GM11168 (cell line): ENCODE measurements around the gene METAP1.
"Not testable (repeated sequence)": the region's sequence is repeated elsewhere in the genome, so short reads cannot be mapped to it uniquely, and the experiment has no call there.

ENCODE experiments used
- in situ Hi-C: fragments of 300-500 bp; cut with MboI; formaldehyde crosslinking; loops from one replicate; pipeline ENCODE4 v1.12.0; 2022; ENCODE audit warnings: low sequenced_read_pairs; ENCODE audit not compliant: unreplicated experiment

Gene METAP1

DNA sequence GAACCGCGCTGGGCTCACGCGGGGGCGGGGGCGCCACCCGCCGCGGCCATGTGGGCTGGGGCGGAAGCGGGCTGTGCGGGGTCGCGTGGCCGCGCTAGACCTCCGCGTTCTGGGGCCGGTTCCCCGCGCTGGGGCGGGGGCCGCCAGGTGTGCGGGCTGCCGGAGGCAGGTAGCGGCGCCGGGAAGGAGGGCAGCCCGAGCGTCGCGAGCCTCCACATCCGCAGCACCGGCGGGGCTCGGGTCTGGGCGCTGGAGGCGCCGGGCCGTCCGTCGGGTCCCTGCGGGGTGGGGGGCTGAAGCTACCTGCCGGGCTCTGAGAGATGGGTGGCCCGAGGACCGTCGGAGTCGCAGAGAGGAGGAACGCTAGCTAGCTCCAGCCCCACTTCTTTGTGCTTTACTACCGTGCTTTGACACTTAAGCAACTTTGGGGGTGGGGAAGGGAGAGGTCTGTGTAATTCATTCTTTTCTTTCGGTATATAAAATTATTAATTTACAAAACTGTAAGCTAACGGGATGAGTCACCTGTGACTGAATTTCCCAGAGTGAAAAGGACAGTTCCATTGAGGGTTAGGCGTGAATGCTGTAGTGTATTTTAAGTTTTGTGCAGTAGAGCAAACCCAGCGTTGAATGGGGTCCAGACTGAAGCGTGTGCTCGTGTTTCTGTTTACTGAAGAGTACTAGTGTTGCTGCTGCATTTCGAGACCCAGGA, 689 bp downstream of the METAP1 start:
- in situ Hi-C loops: loop anchor here (5.0 kb wide), 1 partner anchor 61 kb away; no protein-coding TSS in a partner anchor

DNA sequence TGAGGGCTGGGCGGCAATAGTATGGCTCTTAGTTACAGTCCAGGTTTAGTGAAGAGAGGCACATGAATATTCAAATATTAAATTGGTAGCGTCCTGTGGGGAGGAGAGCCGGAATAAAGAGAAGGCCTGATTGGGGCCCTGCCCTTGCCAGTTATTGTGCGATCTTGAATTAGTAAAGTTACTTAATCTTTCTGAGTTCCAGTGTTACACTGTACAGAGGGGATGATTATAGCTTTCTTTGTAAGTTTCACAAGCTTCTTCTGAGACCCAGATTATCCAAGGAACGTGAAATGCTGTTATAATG, 1.2 kb downstream of the METAP1 start:
- in situ Hi-C loops: loop anchor here (5.0 kb wide), 1 partner anchor 61 kb away; no protein-coding TSS in a partner anchor

DNA sequence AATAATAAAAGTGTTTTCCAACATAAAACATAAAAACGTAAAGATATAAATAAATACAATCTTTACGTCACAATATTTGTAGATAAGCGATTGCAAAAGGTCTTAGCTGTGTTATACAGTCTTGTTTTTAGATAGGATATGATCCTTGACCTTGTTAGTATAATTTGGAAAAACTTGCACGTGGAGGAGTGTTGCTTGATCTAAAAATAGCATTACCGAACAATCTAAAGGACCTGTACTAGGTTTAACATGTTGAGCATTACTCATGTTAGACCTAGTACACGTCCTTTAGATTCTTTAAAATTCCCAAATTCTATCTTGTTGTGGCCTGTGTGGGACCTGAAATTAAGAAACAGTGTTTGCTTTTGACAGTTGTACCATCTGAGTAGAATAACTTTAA, 1.6 kb downstream of the METAP1 start:
- in situ Hi-C loops: loop anchor here (5.0 kb wide), 1 partner anchor 60 kb away; no protein-coding TSS in a partner anchor

DNA sequence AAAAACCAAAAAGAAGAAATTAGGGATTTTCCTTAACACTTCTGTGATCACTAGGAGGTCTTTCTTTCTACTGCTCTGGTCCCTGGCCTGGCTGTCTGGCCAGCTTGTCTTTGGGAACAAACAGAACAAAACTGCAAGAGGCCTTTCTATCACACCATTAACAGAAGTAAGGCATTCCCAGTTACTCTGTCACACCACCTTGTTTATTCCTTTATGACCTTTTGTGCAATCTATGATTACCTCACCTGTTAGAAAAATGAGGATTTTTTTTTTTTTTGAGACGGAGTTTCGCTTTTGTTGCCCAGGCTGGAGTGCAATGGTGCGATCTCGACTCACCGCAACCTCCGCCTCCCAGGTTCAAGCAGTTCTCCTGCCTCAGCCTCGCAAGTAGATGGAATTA, 3.0 kb downstream of the METAP1 start:
- in situ Hi-C loops: loop anchor here (5.0 kb wide), 1 partner anchor 59 kb away; no protein-coding TSS in a partner anchor

DNA sequence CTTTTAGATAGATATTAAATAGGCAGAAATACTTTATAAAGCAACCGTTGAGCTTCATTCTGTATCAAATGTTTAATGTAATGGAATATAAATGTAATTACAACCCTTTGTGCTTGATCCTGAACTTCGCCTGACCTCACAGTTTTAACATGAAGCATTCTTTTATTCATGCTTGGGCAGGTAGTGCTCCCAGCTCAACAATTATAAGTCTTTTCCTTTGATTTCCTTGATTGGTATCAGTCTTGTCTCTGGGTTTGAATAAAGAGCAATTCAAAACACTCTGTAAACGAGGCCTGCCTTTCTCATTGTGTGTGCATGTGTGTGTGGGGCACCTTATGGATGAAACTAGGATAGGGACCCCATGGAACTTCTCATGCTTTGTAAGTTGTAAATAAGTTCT, 6.8 kb downstream of the METAP1 start:
- in situ Hi-C loops: no loop called here

DNA sequence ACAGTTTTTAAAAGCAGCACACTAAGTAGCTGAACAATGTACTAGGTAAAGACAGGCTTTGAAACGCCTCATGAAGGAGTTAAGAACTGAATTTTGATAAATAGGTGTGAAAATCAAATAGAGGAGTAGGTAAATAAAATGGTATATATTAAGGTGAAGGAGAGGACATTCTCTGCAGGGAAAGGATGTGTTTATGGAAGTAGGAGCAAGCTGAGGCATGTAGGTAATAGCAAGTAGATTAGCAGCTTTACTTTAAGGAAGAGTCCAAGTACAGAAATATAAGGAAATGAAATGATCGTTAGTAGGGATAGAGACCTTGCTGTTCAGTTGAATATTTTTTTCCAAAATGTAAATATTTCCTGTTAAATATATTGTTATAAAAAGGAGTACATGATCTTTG, 12.5 kb downstream of the METAP1 start:
- in situ Hi-C loops: no loop called here

DNA sequence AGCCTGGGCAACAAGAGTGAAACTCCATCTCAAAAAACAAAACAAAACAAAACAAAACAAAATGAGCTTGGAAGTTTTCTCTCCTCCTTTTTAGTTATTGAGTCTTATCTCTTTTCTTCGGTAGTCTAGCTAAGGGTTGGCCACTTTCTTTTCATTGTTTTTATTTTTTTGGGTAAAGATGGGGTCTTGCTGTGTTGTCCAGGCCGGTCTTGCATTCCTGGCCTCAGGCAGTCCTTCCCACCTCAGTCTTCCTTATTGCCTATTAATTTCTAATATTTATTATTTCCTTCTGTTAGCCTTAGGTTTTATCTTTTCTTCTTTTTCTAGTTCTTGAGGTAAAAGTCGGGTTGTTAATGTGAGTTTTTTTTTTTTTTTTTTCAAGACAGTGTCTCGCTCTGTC, 16.4 kb downstream of the METAP1 start:
- in situ Hi-C loops: no loop called here

DNA sequence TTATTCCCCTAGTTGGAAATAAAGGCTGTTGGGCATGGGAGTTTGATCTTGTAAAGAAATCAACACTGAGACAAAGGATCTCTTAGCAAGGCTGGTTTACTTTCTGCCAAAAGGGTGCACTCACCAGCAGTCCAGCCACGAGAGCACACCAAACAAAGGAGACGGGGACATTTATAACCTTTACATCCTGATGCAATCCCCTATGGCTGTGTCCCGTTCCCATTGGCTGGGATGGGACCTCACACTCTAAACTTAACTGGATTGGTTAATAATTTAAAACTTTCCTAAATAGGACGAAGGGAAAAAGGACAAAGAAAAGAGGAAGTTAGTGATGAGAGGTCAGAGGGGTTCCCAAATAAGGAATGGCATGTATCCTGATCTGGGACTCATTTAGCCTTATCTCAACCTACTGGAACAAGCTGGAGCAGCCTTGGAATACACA, 17.9 kb downstream of the METAP1 start:
- in situ Hi-C loops: no loop called here

DNA sequence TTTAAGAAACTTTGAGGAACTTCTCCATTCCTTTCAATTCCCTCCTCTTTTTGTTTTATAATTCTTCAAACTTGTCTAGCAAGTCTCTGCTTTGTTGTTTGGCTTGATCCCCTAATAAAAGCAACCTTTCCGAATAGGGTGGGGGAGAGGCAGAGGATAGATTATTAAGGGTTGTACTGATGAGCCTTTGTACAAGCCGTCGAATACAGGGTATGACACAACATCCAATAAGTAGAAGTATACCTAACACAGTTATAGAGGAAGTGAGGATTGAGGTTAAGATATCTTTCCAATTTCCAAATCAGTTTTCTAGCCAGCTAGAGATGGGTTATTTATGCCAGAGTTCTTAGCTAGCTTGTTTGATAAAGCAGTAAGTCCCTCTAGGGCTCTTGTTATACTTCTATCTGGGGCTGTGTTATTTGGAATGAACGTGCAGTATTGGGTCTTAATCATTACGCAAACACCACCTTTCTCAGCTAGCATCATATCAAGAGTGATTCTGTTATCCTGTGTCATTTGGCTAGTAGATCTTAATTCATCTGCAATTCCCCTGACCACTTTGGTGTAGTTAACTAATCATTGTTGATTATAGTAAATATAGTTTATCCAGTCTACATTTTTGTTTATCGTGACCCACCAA, 18.5 kb downstream of the METAP1 start:
- in situ Hi-C loops: no loop called here

DNA sequence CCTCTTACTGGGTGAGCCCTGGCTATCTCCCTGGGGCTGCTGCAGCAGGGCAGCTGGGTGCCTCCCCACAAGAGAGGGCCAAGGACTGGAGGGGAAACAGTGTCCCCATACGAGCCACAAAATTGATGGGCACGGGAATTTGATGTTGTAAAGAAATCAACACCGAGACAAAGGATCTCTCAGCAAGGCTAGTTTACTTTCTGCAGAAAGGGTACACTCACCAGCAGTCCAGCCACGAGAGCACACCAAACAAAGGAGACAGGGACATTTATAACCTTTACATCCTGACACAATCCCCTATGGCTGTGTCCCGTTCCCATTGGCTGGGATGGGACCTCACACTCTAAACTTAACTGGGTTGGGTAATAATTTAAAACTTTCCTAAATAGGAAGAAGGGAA, 25.9 kb downstream of the METAP1 start:
- in situ Hi-C loops: no loop called here

DNA sequence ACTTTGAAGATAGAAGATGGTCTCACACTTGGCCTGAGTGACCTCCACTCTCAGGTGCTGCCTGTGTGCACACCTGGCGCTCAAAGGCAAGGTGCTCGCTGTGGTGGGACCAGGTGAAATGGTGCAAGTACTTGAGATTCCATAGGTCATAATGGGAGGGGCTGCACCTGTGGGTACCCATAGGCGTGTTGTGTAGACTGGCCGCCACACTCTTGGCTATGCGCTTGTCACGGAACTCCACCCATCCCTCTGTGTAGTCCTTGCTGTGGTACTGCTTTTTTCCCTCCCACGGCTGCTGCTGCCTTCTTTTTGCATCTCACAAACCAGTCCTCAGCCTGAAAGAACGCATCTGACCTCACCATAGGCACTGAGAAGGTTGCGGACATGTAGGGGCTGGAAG, 27.0 kb downstream of the METAP1 start:
- in situ Hi-C loops: no loop called here

DNA sequence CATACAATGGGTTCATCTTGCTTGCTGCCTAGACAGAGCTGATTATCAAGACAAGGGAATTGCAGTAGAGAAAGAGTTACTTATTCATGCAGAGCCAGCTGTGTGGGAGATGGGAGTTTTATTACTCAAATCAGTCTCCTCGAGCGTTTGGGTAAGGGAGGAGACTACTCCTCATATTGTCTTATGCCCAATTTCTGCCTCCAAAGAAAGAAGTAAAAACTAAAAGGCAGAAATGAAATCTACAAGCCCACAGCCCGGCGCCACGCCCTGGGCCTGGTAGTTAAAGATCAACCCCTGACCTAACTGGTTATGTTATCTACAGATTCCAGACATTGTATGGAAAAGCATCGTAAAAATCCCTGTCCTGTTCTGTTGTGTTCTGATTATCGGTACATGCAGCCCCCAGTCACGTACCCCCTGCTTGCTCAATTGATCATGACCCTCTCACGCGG, 28.3 kb downstream of the METAP1 start:
- in situ Hi-C loops: not testable (repeated sequence)

DNA sequence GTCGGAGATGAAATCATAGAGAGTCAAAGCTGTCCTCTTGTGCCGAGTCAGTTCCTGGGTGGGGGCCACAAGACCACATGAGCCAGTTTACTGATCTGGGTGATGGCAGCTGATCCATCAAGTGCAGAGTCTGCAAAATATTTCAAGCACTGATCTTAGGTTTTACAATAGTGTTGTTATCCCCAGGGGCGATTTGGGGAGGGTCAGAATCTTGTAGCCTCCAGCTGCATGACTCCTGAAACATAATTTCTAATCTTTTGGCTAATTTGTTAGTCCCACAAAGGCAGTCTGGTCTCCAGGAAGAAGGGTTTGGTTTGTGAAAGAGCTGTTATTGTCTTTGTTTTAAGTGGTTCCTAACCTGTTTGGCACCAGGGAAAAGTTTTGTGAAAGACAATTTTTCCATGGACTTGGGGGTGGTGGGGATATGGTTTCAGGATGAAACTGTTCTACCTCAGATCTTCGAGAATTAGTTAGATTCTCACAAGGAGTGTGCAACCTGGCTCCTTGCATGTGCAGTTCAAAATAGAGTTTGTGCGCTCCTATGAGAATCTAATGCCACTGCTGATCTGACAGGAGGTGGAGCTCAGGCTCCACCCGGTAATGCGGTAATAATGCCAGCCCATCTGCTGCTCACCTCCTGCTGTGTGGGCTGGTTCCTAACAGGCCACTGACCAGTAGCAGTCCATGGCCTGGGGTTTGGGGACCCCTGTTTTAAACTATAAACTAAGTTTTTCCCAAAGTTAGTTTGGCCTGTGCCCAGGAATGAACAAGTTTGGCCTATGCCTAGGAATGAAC, 29.2 kb downstream of the METAP1 start:
- in situ Hi-C loops: no loop called here

DNA sequence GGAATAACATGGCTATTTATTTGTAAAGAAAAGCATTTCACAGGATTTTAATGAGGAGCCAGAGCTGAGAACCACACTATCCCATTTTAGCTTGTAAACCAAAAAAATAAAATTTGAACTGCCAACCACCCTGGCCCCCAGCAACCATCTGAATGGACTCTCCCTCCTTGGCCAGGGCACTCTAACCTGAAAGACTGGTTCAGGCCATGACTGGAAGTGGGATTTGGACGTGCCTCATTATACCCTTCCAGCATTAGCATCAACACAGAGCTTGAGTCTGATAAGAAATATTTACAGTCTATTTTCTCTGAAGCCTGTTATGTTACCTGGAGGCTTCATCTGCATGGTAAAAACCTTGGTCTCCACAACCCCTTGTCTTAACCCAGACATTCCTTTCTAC, 30.0 kb downstream of the METAP1 start:
- in situ Hi-C loops: no loop called here

DNA sequence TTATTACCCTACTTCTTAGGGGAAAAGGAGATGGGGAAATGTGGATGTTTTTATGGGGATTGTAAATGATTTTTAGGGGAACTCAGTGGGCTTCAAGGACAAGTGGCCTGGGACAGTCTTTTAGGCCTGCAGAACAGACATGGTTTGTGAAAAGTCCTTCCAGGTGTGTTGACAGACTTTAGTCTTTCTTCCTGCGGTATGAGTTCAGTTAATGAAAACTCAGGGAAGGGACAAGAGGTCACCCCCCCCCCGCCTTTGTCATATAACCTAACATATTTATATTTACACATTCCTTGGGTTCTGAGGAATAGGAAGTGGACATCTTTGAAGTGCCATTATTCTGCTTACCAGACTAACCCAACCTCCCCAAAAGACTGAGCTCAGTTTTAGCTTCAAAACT, 31.8 kb downstream of the METAP1 start:
- in situ Hi-C loops: no loop called here

DNA sequence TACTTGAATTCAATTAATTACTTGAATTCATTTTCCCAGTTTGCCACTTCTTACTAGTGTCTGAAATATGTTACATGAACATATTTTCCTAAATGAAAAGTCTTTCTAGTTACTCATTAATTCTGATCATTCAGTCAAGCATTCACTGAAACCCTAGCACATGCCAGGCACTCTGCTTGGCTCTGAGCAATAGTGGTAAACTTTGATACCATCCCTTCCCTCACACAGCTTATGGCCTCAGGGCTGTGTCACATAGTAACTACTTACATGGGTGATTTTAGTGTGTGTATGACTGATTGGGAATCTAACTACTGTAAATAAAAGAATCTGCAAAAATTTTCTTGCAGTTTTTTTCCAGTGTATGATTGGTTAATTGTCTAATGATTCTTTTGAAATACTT, 32.7 kb downstream of the METAP1 start:
- in situ Hi-C loops: no loop called here

DNA sequence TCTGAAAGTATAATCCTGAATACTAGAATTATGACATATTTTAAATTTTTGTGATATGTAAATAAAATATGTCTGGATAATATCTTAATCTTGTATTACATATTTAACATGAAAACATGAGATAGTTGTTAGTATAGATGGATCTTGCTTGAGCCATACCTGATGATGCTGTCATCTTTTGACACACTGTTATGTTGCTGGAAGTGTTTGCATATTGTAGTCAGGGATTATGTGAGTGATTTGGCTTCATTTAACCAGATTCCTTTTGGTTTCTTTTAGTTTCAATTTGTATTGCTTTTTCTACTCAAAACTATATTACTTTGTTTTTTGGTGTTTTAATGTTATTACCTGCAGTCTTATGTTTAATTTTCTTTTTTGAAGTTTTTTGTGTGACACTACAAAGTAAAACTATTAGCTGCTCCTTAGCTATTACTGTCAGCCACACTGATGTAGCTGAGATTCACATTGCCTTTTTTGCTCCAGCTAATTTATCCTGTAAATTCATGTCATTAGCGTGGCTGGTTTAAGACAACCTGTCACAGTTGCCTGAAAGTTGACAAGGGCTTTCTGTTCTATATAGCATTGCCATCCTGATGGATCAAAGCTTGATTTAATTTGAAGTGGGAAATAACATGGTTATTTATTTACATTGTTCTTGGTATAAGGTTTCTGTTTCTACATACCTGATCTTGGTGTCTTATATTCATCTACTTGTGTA, 33.7 kb downstream of the METAP1 start:
- in situ Hi-C loops: no loop called here

DNA sequence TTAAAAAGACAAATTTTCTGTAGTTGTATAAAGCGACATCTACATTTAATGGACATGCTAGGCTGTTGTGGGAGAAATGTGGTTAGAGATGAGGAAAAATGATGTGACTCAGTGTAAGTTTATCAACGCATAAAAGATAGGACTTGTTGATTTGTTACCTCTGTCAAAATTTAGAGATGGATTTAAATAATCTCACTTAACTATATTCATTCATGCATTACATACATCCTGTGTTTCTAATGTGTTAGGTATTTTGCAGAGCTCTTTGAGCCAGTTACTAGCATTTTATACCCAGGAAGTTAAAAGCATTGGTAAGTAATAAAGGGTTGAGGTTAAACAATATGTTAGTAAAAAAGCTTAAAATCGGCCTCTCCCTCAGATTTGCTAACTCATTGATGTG, 34.3 kb downstream of the METAP1 start:
- in situ Hi-C loops: no loop called here

DNA sequence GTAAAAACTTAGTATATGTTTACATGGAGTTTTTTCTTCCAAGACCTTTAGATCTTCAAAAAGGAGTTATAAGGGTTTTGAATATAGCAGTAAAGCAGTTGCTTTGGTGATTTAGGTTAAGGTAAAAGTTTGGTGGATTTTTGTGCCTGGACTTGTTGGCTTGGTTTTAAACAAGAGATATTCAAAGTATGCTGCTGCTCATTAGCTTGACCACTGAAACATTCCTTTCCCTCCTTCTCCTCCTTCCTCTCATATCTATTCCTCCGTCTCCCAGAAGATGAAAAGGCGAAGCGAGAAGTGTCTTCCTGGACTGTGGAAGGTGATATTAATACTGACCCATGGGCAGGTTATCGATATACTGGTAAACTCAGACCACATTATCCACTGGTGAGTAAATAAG, 38.4 kb downstream of the METAP1 start:
- in situ Hi-C loops: no loop called here

DNA sequence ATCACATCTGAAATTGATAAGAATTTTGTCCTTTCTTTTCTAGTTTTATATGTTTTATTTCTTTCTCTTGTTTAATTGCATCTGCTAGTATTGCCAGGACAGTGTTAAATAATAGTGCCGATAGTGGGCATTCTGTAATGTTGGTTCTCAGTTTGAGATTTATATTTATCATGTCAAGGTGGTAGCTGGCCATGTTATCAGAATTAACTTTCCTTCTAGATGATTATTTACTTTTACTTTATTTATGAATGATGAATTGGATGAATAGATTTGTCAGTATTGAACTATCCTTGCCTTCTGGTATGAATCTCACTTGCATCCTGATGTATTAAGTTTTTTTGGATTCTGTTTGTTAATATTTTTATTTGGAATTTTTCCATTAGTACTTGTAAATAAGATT, 42.7 kb downstream of the METAP1 start:
- in situ Hi-C loops: no loop called here

DNA sequence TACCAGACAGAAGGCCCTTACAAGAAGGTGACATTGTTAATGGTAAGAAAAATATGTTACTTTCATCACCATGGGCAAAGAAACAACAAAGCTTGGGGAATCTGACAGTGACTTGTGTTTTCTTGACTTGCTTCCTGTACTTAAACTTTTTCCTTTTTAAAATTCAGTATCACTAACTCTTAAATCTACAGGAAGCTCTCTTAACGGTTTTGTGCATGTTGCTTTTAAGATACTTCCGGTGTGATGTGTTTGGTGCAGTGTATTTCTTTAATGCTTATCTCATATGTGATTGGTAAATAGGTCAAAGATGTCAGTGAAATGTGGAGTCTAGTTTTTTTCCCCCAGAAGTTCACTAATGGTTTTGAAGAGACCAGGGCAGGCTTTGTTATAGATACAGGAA, 47.8 kb downstream of the METAP1 start:
- in situ Hi-C loops: no loop called here
